SK-N-SH (cell line): ENCODE results near the gene ECE1. TPM values are rescaled to one million over a fixed set of nuclear protein-coding genes. Genes with fewer than 3 reads are reported as not detected.
A peak's percentile ranks its signal among the peaks of the same experiment; 100 is the strongest.

Experiments
- CTCF ChIA-PET: fragments of 300-600, 350-600 bp; formaldehyde crosslinking; extraction: SDS; loops from one replicate; lab custom pipeline; 2021; lab: Yijun Ruan, JAX
- POLR2A ChIA-PET: fragments of 350-600 bp; sonication (Branson Sonifier 250); formaldehyde crosslinking; extraction: SDS; loops from one replicate; lab custom pipeline; 2020; ENCODE audit warnings: antibody characterized with exemption, inconsistent platforms; lab: Yijun Ruan, JAX
- DNase-seq: peaks from one replicate; pipeline ENCODE4 v3.0.0; 2012
- H2AFZ ChIP-seq: fragments of 200-600 bp; sonication (generic); 2 replicates; pipeline ENCODE4 v1.8.1; 2016; ENCODE audit warnings: antibody characterized with exemption, mild to moderate bottlenecking, low read depth
- H3F3A ChIP-seq: fragments of 200-600 bp; sonication (generic); replicated peaks from 2 replicates; pipeline ENCODE3; 2016; ENCODE audit warnings: antibody characterized with exemption, mild to moderate bottlenecking; ENCODE audit not compliant: insufficient read depth
- H3K27ac ChIP-seq, 2 experiments: fragments of 200-500 bp in 1 of 2; fragments of 200-600 bp in 1 of 2; sonication (Bioruptor generic) in 1 of 2; sonication (generic), shearing (Covaris generic) in 1 of 2; 2 replicates each; pipeline versions ENCODE4 v1.5.1 to v1.6.1; 2014 to 2016; ENCODE audit warnings: low read depth in 2 of 2, inconsistent platforms in 1 of 2, low read length in 1 of 2, mild to moderate bottlenecking in 1 of 2, mixed read lengths in 1 of 2
- H3K27me3 ChIP-seq: fragments of 200-600 bp; sonication (generic), shearing (Covaris generic); 2 replicates; pipeline ENCODE4 v1.6.1; 2016; ENCODE audit warnings: mixed run types; ENCODE audit not compliant: insufficient read depth
- H3K36me3 ChIP-seq, 2 experiments: fragments of 200-500 bp in 1 of 2; fragments of 200-600 bp in 1 of 2; sonication (Bioruptor generic) in 1 of 2; sonication (generic) in 1 of 2; replicated peaks in 1 of 2; 2 replicates each; pipeline versions ENCODE3 to v1.5.1; 2014 to 2016; ENCODE audit warnings: low read length in 1 of 2, mild to moderate bottlenecking in 1 of 2; ENCODE audit not compliant: insufficient read depth in 2 of 2, control insufficient read depth in 1 of 2
- H3K4me1 ChIP-seq, 2 experiments: fragments of 200-500 bp in 1 of 2; fragments of 200-600 bp in 1 of 2; sonication (Bioruptor generic) in 1 of 2; sonication (generic), shearing (Covaris generic) in 1 of 2; 2 replicates each; pipeline versions ENCODE4 v1.5.1 to v1.6.1; 2014 to 2016; ENCODE audit warnings: low read depth in 1 of 2, low read length in 1 of 2, mixed run types in 1 of 2; ENCODE audit not compliant: insufficient read depth in 2 of 2, control insufficient read depth in 1 of 2
- H3K4me2 ChIP-seq: fragments of 200-600 bp; sonication (generic), shearing (Covaris generic); 2 replicates; pipeline ENCODE4 v1.6.1; 2017; ENCODE audit warnings: mixed run types
- H3K4me3 ChIP-seq, 2 experiments: fragments of 200-500 bp in 1 of 2; fragments of 200-600 bp in 1 of 2; sonication (Bioruptor generic) in 1 of 2; sonication (generic), shearing (Covaris generic) in 1 of 2; 2 replicates each; pipeline versions ENCODE4 v1.5.1 to v1.8.1; 2014 to 2016; ENCODE audit warnings: low read depth in 2 of 2, inconsistent platforms in 1 of 2, low read length in 1 of 2, mild to moderate bottlenecking in 1 of 2, mixed read lengths in 1 of 2, moderate library complexity in 1 of 2
- H3K79me2 ChIP-seq: fragments of 200-600 bp; sonication (generic); 2 replicates; pipeline ENCODE4 v1.8.1; 2017; ENCODE audit warnings: mild to moderate bottlenecking; ENCODE audit not compliant: insufficient read depth
- H3K9ac ChIP-seq: fragments of 200-600 bp; sonication (generic); 2 replicates; pipeline ENCODE4 v1.6.1; 2017; ENCODE audit warnings: mixed run types
- H3K9me2 ChIP-seq: fragments of 200-600 bp; sonication (generic); 2 replicates; pipeline ENCODE4 v1.6.1; 2017; ENCODE audit warnings: mixed run types
- H3K9me3 ChIP-seq: fragments of 200-600 bp; sonication (generic); 2 replicates; pipeline ENCODE4 v1.6.1; 2017; ENCODE audit warnings: mixed run types, mild to moderate bottlenecking, moderate library complexity
- H4K20me1 ChIP-seq: fragments of 200-600 bp; sonication (generic); 2 replicates; pipeline ENCODE4 v1.6.1; 2017; ENCODE audit warnings: mild to moderate bottlenecking, mixed run types; ENCODE audit not compliant: insufficient read depth
- CHD2 ChIP-seq: fragments of 150-350 bp; IDR thresholded peaks from 2 replicates; pipeline ENCODE4 v1.6.1; 2018; ENCODE audit warnings: low read length; ENCODE audit not compliant: partially characterized antibody
- ELF1 ChIP-seq: IDR thresholded peaks from 2 replicates; pipeline ENCODE4 v1.4.0; 2012
- EZH2phosphoT487 ChIP-seq: fragments of 200-600 bp; sonication (generic); IDR thresholded peaks from 2 replicates; pipeline ENCODE4 v1.6.1; 2017; ENCODE audit warnings: low read depth, mixed run types, mild to moderate bottlenecking, antibody characterized with exemption, moderate library complexity, borderline replicate concordance
- FOSL2 ChIP-seq: IDR thresholded peaks from 2 replicates; pipeline ENCODE4 v1.4.0; 2012; ENCODE audit warnings: low read depth, mild to moderate bottlenecking, moderate library complexity, borderline replicate concordance
- FOXM1 ChIP-seq: IDR thresholded peaks from 2 replicates; pipeline ENCODE4 v1.4.0; 2012; ENCODE audit warnings: low read depth, mild to moderate bottlenecking
- GABPA ChIP-seq: IDR thresholded peaks from 2 replicates; pipeline ENCODE4 v1.4.0; 2012; ENCODE audit warnings: low read depth, mild to moderate bottlenecking
- GATA2 ChIP-seq: sonication (generic); formaldehyde crosslinking; IDR thresholded peaks from 2 replicates; pipeline ENCODE4 v1.5.0; 2020; ENCODE audit warnings: mild to moderate bottlenecking, missing genetic modification reagents
- JUND ChIP-seq: IDR thresholded peaks from 2 replicates; pipeline ENCODE4 v1.4.0; 2012
- MEF2A ChIP-seq: IDR thresholded peaks from 2 replicates; pipeline ENCODE4 v1.4.0; 2012; ENCODE audit warnings: low read depth, borderline replicate concordance
- MXI1 ChIP-seq: IDR thresholded peaks from 2 replicates; pipeline ENCODE4 v1.6.1; 2012; ENCODE audit warnings: mild to moderate bottlenecking, low read depth, low read length, improper control_type of control experiment
- NFIC ChIP-seq: IDR thresholded peaks from 2 replicates; pipeline ENCODE4 v1.4.0; 2012; ENCODE audit warnings: borderline replicate concordance
- RCOR1 ChIP-seq: fragments of 150-350 bp; IDR thresholded peaks from 2 replicates; pipeline ENCODE4 v1.6.1; 2017; ENCODE audit warnings: antibody characterized with exemption, low read length
- REST ChIP-seq: IDR thresholded peaks from 2 replicates; pipeline ENCODE4 v1.6.1; 2012; ENCODE audit warnings: mild to moderate bottlenecking, low read depth, low read length, moderate library complexity
- RXRA ChIP-seq: IDR thresholded peaks from 2 replicates; pipeline ENCODE4 v1.4.0; 2012; ENCODE audit warnings: low read depth, mild to moderate bottlenecking, borderline replicate concordance
- SIN3A ChIP-seq: IDR thresholded peaks from 2 replicates; pipeline ENCODE4 v1.6.1; 2012; ENCODE audit warnings: low read depth, mild to moderate bottlenecking, low read length, moderate library complexity, borderline replicate concordance
- SMC3 ChIP-seq: IDR thresholded peaks from 2 replicates; pipeline ENCODE4 v1.6.1; 2012; ENCODE audit warnings: low read depth, low read length, improper control_type of control experiment
- TCF12 ChIP-seq: IDR thresholded peaks from 2 replicates; pipeline ENCODE4 v1.4.0; 2012
- ZBTB33 ChIP-seq: IDR thresholded peaks from 2 replicates; pipeline ENCODE4 v1.4.0; 2012; ENCODE audit warnings: low read depth, borderline replicate concordance
- WGBS: methylation state at CpG from one replicate; pipeline ENCODE4 v1.1.6; 2017; ENCODE audit warnings: low lambda C conversion rate; 5-methylcytosine and 5-hydroxymethylcytosine counted together
- polyA plus RNA-seq, 3 experiments: library from polyadenylated mRNA; depleted of rRNA; stranded (reverse); fragments of >200 nt; gene quantifications; 2 replicates each; pipeline ENCODE4 v1.2.3, GENCODE V29; 2012
- TF ChIP-seq, protein P1 (sequence below): IDR thresholded peaks from 2 replicates; pipeline ENCODE4; 2012

The ECE1 gene
- polyA plus RNA-seq, 1 of the 3 experiments (the other 2 are of a cell fraction): 96.6 TPM

DNA sequence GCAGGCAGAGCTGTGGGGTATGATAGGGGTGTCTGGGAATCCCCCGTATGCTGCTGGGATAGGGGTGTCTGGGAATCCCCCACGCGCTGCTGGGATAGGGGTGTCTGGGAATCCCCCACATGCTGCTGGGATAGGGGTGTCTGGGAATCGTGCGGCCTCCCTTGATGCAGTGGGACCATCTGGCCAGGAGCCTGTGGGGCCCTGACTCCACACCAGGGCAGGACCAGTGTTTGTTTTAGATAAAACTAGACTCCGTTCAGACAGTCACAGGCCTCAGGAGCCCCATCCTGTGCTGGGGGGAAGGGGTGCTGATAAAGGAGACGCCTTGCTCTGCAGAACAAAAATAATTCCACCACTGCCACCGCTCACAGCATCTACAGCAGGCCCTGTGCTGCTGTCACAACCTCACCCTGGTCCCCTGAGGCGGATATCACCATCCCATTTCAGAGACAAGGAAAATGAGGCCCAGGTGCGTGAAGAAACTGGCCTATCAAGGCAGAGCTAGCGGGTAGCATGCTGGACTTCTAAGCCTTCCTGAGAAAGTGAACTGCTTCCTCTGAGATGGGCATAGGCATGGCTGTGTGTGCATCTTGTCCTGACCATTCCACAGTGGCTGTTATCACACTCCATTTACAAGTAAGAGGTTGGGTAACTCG, 24.0 kb downstream of the ECE1 start:
- no peak for TF ChIP-seq SIN3A
- TF ChIP-seq TCF12: no peak
- no peak for TF ChIP-seq REST
- TF ChIP-seq ZBTB33: no peak
- no peak for TF ChIP-seq GATA2 (CRISPR knock-in tag)
- no peak for TF ChIP-seq RCOR1
- no peak for TF ChIP-seq NFIC
- DNase-seq: no peak
- H2AFZ ChIP-seq: no peak overlapping the region
- H3K9ac ChIP-seq: no peak overlapping the region
- ChIA-PET CTCF (no interaction called here), POLR2A (no interaction called here)
- peaks cover 19 to 51% of the 10 kb centered on the region in 2 experiments; a peak in 3 of 4 replicates for H3K4me1 ChIP-seq
- H4K20me1 ChIP-seq: no peaks in the 10 kb centered on the region
- WGBS: 93% methylated on average over 8 of the region's 12 CpGs
- no peak overlapping the region; a peak in 1 of 4 replicates for H3K27ac ChIP-seq
- no peak overlapping the region for H3K4me3 ChIP-seq
- no peaks in the 10 kb centered on the region for H3K9me2 ChIP-seq
- peaks cover 18% of the 10 kb centered on the region for H3F3A ChIP-seq
- no peaks in the 10 kb centered on the region for H3K79me2 ChIP-seq
- H3K36me3 ChIP-seq: peaks cover 0 to 35% of the 10 kb centered on the region in 2 experiments
- H3K9me3 ChIP-seq: no peaks in the 10 kb centered on the region
- H3K4me2 ChIP-seq: no peak overlapping the region
- H3K27me3 ChIP-seq: no peaks in the 10 kb centered on the region

DNA sequence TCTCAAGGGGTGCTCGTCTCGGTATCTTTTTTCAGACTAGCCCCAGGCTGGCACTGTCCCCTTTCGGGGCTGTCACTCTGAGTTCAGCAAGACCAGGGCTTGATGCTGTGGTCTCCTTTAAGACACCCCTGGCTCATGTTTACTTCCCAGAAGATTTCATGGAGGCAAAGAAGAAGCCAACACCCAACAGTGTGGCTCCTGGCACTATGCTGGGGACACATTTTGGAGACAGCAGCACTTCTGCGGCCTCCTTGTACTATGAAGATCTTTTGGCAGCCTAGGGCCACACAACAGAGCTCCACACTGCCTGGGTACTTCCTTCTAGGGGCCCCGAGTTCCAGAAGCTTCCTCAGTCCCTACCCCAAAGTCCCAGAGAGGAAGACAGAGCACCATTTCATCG, 24.6 kb downstream of the ECE1 start:
- no peak overlapping the region for H3K4me3 ChIP-seq
- peak overlapping the region in 1 of 2 experiments; percentile 12; a peak in 1 of 4 replicates for H3K27ac ChIP-seq
- CTCF ChIA-PET: interaction anchor here (1.0 to 1.7 kb wide), 2 partner anchors 33 to 103 kb away, joined by 3 read pairs; no protein-coding TSS in a partner anchor
- H3K4me1 ChIP-seq: peaks cover 25 to 56% of the 10 kb centered on the region in 2 experiments; a peak in 3 of 4 replicates
- H3K4me2 ChIP-seq: no peak overlapping the region
- DNase-seq: no peak
- H3K79me2 ChIP-seq: no peaks in the 10 kb centered on the region
- no peak overlapping the region for H2AFZ ChIP-seq
- H3K9me2 ChIP-seq: no peaks in the 10 kb centered on the region
- no peaks in the 10 kb centered on the region for H3K27me3 ChIP-seq
- 94% methylated on average over 5 of the region's 6 CpGs for WGBS
- H3K9me3 ChIP-seq: no peaks in the 10 kb centered on the region
- H3F3A ChIP-seq: peaks cover 22% of the 10 kb centered on the region
- no peak overlapping the region for H3K9ac ChIP-seq
- no peaks in the 10 kb centered on the region for H4K20me1 ChIP-seq
- peaks cover 0 to 29% of the 10 kb centered on the region in 2 experiments for H3K36me3 ChIP-seq
- POLR2A ChIA-PET: no interaction called here
- TF ChIP-seq FOSL2 (no peak), EZH2phosphoT487 (no peak), RCOR1 (no peak), ELF1 (no peak), NFIC (no peak), SMC3 (no peak), CHD2 (no peak), JUND (no peak), GABPA (no peak), FOXM1 (no peak), MXI1 (no peak), RXRA (no peak), MEF2A (no peak), TCF12 (no peak), ZBTB33 (no peak)
- TF ChIP-seq, protein P1, sequence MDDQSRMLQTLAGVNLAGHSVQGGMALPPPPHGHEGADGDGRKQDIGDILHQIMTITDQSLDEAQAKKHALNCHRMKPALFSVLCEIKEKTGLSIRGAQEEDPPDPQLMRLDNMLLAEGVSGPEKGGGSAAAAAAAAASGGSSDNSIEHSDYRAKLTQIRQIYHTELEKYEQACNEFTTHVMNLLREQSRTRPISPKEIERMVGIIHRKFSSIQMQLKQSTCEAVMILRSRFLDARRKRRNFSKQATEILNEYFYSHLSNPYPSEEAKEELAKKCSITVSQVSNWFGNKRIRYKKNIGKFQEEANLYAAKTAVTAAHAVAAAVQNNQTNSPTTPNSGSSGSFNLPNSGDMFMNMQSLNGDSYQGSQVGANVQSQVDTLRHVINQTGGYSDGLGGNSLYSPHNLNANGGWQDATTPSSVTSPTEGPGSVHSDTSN: no peak
